ENCODE data around the gene DNHD1. TPM values are rescaled to one million over a fixed set of nuclear protein-coding genes. Genes with fewer than 3 reads are reported as not detected.
A peak's percentile ranks its signal among the peaks of the same experiment; 100 is the strongest.

DNHD1 gene
- total and polyA plus RNA-seq, 2 experiments from 2014 or later, result 7.3 to 7.9 TPM

DNA sequence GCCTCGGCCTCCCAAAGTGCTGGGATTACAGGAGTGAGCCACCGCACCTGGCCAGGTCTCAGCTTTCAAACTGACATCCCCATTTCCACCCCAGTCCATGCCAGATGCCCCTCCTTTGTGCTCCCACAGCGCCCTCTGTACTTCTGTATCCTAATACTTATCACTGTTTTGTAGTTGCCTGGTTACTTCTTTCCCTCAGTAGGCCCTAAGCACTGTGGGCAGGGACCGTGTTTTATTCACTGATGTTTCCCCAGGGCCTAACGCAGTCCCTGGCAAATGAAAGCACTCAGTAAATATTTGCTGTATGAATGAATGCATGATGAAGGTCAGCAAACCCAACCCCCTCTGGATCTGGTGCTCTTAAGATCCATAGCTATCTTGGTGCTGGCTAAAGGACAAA, 21.1 kb upstream of the DNHD1 start:
- no peak overlapping the region for H3K4me2 ChIP-seq
- H3K4me3 ChIP-seq, result no peak overlapping the region
- no peak for TF ChIP-seq CTCF (IDR thresholded peaks at IDR 0.05; ENCODE audit: poor library complexity)
- TF ChIP-seq EZH2phosphoT487 (IDR thresholded peaks at IDR 0.05; ENCODE audit: low read depth, severe bottlenecking, unreplicated experiment), result no peak
- no peaks in the 10 kb centered on the region for H4K20me1 ChIP-seq (ENCODE audit: insufficient read depth, poor library complexity, severe bottlenecking)
- no peaks in the 10 kb centered on the region for H3K9me3 ChIP-seq (ENCODE audit: low read depth)
- 75% methylated on average over 5 of the region's 5 CpGs for WGBS (ENCODE audit: low lambda C conversion rate, missing lambda C conversion rate)
- H3K79me2 ChIP-seq, result peaks cover 41% of the 10 kb centered on the region
- H3K9me2 ChIP-seq (replicated peaks; ENCODE audit: insufficient read depth), result no peaks in the 10 kb centered on the region
- peak overlapping the region; percentile 94 for H3K27ac ChIP-seq
- H3K27me3 ChIP-seq, result no peaks in the 10 kb centered on the region
- H3K36me3 ChIP-seq (replicated peaks; ENCODE audit: insufficient read depth, low read depth), result no peaks in the 10 kb centered on the region
- peaks cover 30% of the 10 kb centered on the region for H3K4me1 ChIP-seq (ENCODE audit: insufficient read depth)
- DNase-seq (ENCODE audit: low spot score), result no peak
- H2AFZ ChIP-seq, result no peak overlapping the region

DNA sequence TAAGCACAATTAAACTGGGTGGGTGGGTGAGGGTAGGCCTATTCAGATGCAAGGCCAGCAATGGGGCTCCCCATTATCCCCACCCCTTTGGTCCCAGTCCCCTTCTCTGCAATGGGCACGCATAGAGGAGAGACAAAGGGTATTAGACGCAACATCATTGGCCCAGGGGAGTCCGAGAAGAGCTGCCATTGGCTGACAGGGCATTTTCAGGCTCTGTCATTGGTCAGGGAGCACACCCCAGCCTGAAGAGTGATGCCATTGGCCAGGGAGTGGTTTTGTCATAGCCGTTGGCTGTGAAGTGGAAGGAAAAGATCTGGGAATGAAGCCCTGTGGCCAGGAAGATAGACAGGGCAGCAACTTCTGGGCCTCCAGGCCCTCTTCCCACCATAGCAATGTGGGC, 20.5 kb upstream of the DNHD1 start:
- peaks cover 35% of the 10 kb centered on the region for H3K79me2 ChIP-seq
- no peak overlapping the region for H3K4me2 ChIP-seq
- H3K9me3 ChIP-seq (ENCODE audit: low read depth), result no peaks in the 10 kb centered on the region
- H3K4me1 ChIP-seq (ENCODE audit: insufficient read depth), result peaks cover 30% of the 10 kb centered on the region
- no peak overlapping the region for H2AFZ ChIP-seq
- H3K36me3 ChIP-seq (replicated peaks; ENCODE audit: insufficient read depth, low read depth), result no peaks in the 10 kb centered on the region
- H3K27ac ChIP-seq, result peak overlapping the region; percentile 94
- H3K9me2 ChIP-seq (replicated peaks; ENCODE audit: insufficient read depth), result no peaks in the 10 kb centered on the region
- DNase-seq (ENCODE audit: low spot score), result no peak
- H3K27me3 ChIP-seq, result no peaks in the 10 kb centered on the region
- no peak overlapping the region for H3K4me3 ChIP-seq
- no peaks in the 10 kb centered on the region for H4K20me1 ChIP-seq (ENCODE audit: insufficient read depth, poor library complexity, severe bottlenecking)
- WGBS (ENCODE audit: low lambda C conversion rate, missing lambda C conversion rate), result 92% methylated on average over 4 of the region's 4 CpGs
- TF ChIP-seq EZH2 (IDR thresholded peaks at IDR 0.05; ENCODE audit: borderline replicate concordance) (no peak), EZH2phosphoT487 (IDR thresholded peaks at IDR 0.05; ENCODE audit: low read depth, severe bottlenecking, unreplicated experiment) (no peak), CTCF (IDR thresholded peaks at IDR 0.05; ENCODE audit: poor library complexity) (no peak)

DNA sequence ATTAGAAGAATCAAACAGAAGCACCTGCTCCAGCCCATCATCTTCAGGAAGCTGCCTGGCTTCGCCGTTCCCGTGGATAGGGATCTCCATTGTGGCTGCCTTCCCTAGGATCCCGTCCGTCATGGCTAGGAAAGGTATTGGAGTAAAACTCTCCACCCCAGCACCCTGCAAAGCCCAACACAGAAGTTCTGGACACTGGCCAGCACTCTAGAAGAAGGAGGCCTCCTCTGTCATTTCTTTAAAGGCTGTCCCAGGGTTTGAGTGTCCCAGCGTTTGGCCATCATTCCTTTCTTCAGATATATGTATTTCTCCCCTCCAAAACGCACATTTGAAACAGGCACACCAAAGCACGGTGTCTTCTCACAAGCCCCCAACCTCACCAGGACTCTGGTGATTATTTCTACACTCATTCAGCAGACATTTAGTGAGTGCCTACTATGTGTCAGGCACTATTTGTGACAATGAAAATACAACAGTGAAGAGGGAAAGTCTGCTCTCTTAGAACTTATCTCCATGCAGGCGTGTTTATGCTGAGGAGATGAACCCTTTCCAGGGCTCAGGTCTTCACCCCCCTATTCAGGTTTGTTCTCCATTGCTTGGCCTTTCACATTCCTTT, 16.7 kb upstream of the DNHD1 start:
- no peak for DNase-seq (ENCODE audit: low spot score)
- 72% methylated on average over 9 of the region's 9 CpGs for WGBS (ENCODE audit: low lambda C conversion rate, missing lambda C conversion rate)
- no peaks in the 10 kb centered on the region for H3K9me3 ChIP-seq (ENCODE audit: low read depth)
- no peaks in the 10 kb centered on the region for H3K9me2 ChIP-seq (replicated peaks; ENCODE audit: insufficient read depth)
- no peaks in the 10 kb centered on the region for H3K36me3 ChIP-seq (replicated peaks; ENCODE audit: insufficient read depth, low read depth)
- peak overlapping the region; percentile 87 for H3K4me2 ChIP-seq
- H3K27ac ChIP-seq, result peak overlapping the region; percentile 87
- peak overlapping the region; percentile 4 for H2AFZ ChIP-seq
- TF ChIP-seq EZH2 (IDR thresholded peaks at IDR 0.05; ENCODE audit: borderline replicate concordance), result no peak
- TF ChIP-seq EZH2phosphoT487 (IDR thresholded peaks at IDR 0.05; ENCODE audit: low read depth, severe bottlenecking, unreplicated experiment), result no peak
- TF ChIP-seq CTCF (IDR thresholded peaks at IDR 0.05; ENCODE audit: poor library complexity), result no peak
- no peaks in the 10 kb centered on the region for H3K27me3 ChIP-seq
- H4K20me1 ChIP-seq (ENCODE audit: insufficient read depth, poor library complexity, severe bottlenecking), result peaks cover 3% of the 10 kb centered on the region
- peak overlapping the region; percentile 47 for H3K4me3 ChIP-seq
- peaks cover 17% of the 10 kb centered on the region for H3K4me1 ChIP-seq (ENCODE audit: insufficient read depth)
- H3K79me2 ChIP-seq, result peaks cover 45% of the 10 kb centered on the region

Data from hepatocyte (in vitro differentiated cells).